AG04450 (cell line): ENCODE results near the gene MS4A4A. TPM values are rescaled to one million over a fixed set of nuclear protein-coding genes. Genes with fewer than 3 reads are reported as not detected.
"Not testable (repeated sequence)": the region's sequence is repeated elsewhere in the genome, so short reads cannot be mapped to it uniquely, and the experiment has no call there.

Source experiments
- CTCF ChIA-PET: fragments of 300-600, 350-600 bp; formaldehyde crosslinking; extraction: SDS; loops from one replicate; lab custom pipeline; 2022; ENCODE audit warnings: antibody characterized with exemption, inconsistent platforms; lab: Charles Lee
- POLR2A ChIA-PET: fragments of 350-600 bp; formaldehyde crosslinking; extraction: SDS; loops from one replicate; lab custom pipeline; 2021; ENCODE audit warnings: antibody characterized with exemption, inconsistent platforms; lab: Yijun Ruan, JAX
- DNase-seq: peaks from one replicate; pipeline ENCODE4 v3.0.0-alpha.2; 2011; ENCODE audit warnings: low read depth, low spot score
- H3K27ac ChIP-seq: one replicate; pipeline ENCODE4 v1.5.1; 2012; ENCODE audit warnings: low read depth, low read length, control low read depth
- H3K27me3 ChIP-seq: one replicate; pipeline ENCODE4 v1.6.0; 2012; ENCODE audit warnings: low read length; ENCODE audit not compliant: control insufficient read depth, insufficient read depth
- H3K4me3 ChIP-seq: 2 replicates; pipeline ENCODE4 v1.5.1; 2011; ENCODE audit warnings: mild to moderate bottlenecking, low read depth, low read length, control low read depth
- H3K9me3 ChIP-seq: 2 replicates; pipeline ENCODE4 v1.5.1; 2012; ENCODE audit warnings: low read length; ENCODE audit not compliant: control insufficient read depth, insufficient read depth
- CTCF ChIP-seq: IDR thresholded peaks from 2 replicates; pipeline ENCODE4 v1.5.1; 2011; ENCODE audit warnings: low read depth, low read length, control low read depth, inconsistent platforms
- polyA plus RNA-seq: library from polyadenylated mRNA; depleted of rRNA; stranded (reverse); fragments of >200 nt; gene quantifications from 2 replicates; pipeline ENCODE4 v1.2.3, GENCODE V29; 2011

Gene MS4A4A
- polyA plus RNA-seq, 1 experiment: not detected

GRCh38 chr11:60281485-60281884 lies 1.0 kb downstream of the MS4A4A start:
- POLR2A ChIA-PET: no interaction called here
- no peak for TF ChIP-seq CTCF
- H3K4me3 ChIP-seq: no peak overlapping the region
- no peak for DNase-seq
- peaks cover 3% of the 10 kb centered on the region; the same call in 1 of the 2 replicates for H3K9me3 ChIP-seq
- CTCF ChIA-PET: no interaction called here
- H3K27me3 ChIP-seq: no peaks in the 10 kb centered on the region
- H3K27ac ChIP-seq: no peak overlapping the region

GRCh38 chr11:60282286-60282685 lies 1.8 kb downstream of the MS4A4A start:
- TF ChIP-seq CTCF: no peak
- Histone ChIP-seq H3K27me3 (no peaks in the 10 kb centered on the region), H3K27ac (no peak overlapping the region), H3K9me3 (peaks cover 3% of the 10 kb centered on the region; the same call in 1 of the 2 replicates), H3K4me3 (no peak overlapping the region)
- POLR2A ChIA-PET: no interaction called here
- CTCF ChIA-PET: no interaction called here
- DNase-seq: no peak

- H3K4me3 ChIP-seq, H3K9me3 ChIP-seq, H3K27me3 ChIP-seq, DNase-seq, H3K27ac ChIP-seq, CTCF ChIA-PET, POLR2A ChIA-PET: not testable (repeated sequence)
These were observed 5.1 kb downstream of the MS4A4A start for GRCh38 chr11:60285411-60286126.

GRCh38 chr11:60288531-60288930 lies 8.1 kb downstream of the MS4A4A start:
- CTCF ChIA-PET: no interaction called here
- POLR2A ChIA-PET: no interaction called here
- peaks cover 3% of the 10 kb centered on the region; the same call in 1 of the 2 replicates for H3K9me3 ChIP-seq
- TF ChIP-seq CTCF: no peak
- no peak for DNase-seq
- H3K27me3 ChIP-seq: no peaks in the 10 kb centered on the region
- no peak overlapping the region for H3K27ac ChIP-seq
- no peak overlapping the region for H3K4me3 ChIP-seq

- Histone ChIP-seq H3K27me3 (no peaks in the 10 kb centered on the region), H3K27ac (no peak overlapping the region), H3K4me3 (no peak overlapping the region), H3K9me3 (peaks cover 3% of the 10 kb centered on the region; the same call in 1 of the 2 replicates)
- no peak for DNase-seq
- TF ChIP-seq CTCF: no peak
- POLR2A ChIA-PET: no interaction called here
- CTCF ChIA-PET: no interaction called here
These were observed 11.7 kb downstream of the MS4A4A start for GRCh38 chr11:60292145-60292544.
